CD4-positive, alpha-beta T cell (primary cell): ENCODE results near the gene DNAH1. TPM values are rescaled to one million over a fixed set of nuclear protein-coding genes. Genes with fewer than 3 reads are reported as not detected.

ENCODE experiments used
- ATAC-seq: fragments of 200-7000 bp; cut with Tn5 transposase; one replicate; pipeline ENCODE4 v1.10.0; 2022; ENCODE audit warnings: mild to moderate bottlenecking; ENCODE audit not compliant: poor library complexity
- CTCF ChIA-PET: fragments of 350-600 bp; sonication (Branson Sonifier 250); formaldehyde crosslinking; loops from one replicate; lab custom pipeline; 2021; ENCODE audit warnings: antibody characterized with exemption, inconsistent platforms; lab: Charles Lee
- POLR2A ChIA-PET: fragments of 350-600 bp; sonication (Branson Sonifier 250); formaldehyde crosslinking; loops from one replicate; lab custom pipeline; 2021; ENCODE audit warnings: antibody characterized with exemption, inconsistent platforms; lab: Charles Lee
- DNase-seq, 14 experiments: peaks; one replicate each; pipeline ENCODE4 v3.0.0-alpha.2; 2013 to 2020; ENCODE audit warnings: mixed read lengths in 2 of 14
- H3K27ac ChIP-seq, 2 donors: one replicate each; pipeline versions ENCODE4 v1.5.1 to v1.7.0; 2013; ENCODE audit warnings: low read length in 2 of 2, low read depth in 1 of 2, mild to moderate bottlenecking in 1 of 2
- H3K27me3 ChIP-seq, 2 experiments: 1 replicate in 1 of 2; 2 replicates in 1 of 2; pipeline versions ENCODE4 v1.6.1 to v1.7.0; 2013; ENCODE audit warnings: low read length in 2 of 2, control low read depth in 1 of 2, mild to moderate bottlenecking in 1 of 2, moderate library complexity in 1 of 2; ENCODE audit not compliant: insufficient read depth in 2 of 2, control insufficient read depth in 1 of 2
- H3K36me3 ChIP-seq: one replicate; pipeline ENCODE4 v1.6.1; 2013; ENCODE audit warnings: low read length, control low read depth; ENCODE audit not compliant: insufficient read depth
- H3K4me1 ChIP-seq: one replicate; pipeline ENCODE4 v1.6.1; 2013; ENCODE audit warnings: low read length, control low read depth; ENCODE audit not compliant: insufficient read depth
- H3K4me3 ChIP-seq: one replicate; pipeline ENCODE4 v1.5.1; 2013; ENCODE audit warnings: mild to moderate bottlenecking, low read length, moderate library complexity
- H3K9me3 ChIP-seq, 2 experiments: 1 replicate in 1 of 2; 2 replicates in 1 of 2; pipeline versions ENCODE4 v1.6.1 to v1.7.0; 2013; ENCODE audit warnings: low read length in 2 of 2, mild to moderate bottlenecking in 2 of 2, control low read depth in 1 of 2, moderate library complexity in 1 of 2; ENCODE audit not compliant: control insufficient read depth in 1 of 2, insufficient read depth in 1 of 2
- H3K27ac Mint-ChIP-seq: one replicate; pipeline ENCODE4 v1.8.0; 2020; ENCODE audit warnings: mixed read lengths
- H3K27me3 Mint-ChIP-seq: one replicate; pipeline ENCODE4 v1.8.0; 2021; ENCODE audit warnings: mixed read lengths
- H3K36me3 Mint-ChIP-seq: one replicate; pipeline ENCODE4 v1.8.0; 2021; ENCODE audit warnings: low read depth, mixed read lengths
- H3K4me1 Mint-ChIP-seq: one replicate; pipeline ENCODE4 v1.8.0; 2021; ENCODE audit warnings: low read depth, mixed read lengths
- H3K4me3 Mint-ChIP-seq: one replicate; pipeline ENCODE4 v1.8.0; 2020; ENCODE audit warnings: mild to moderate bottlenecking, mixed read lengths
- H3K9me3 Mint-ChIP-seq: one replicate; pipeline ENCODE4 v1.8.0; 2020; ENCODE audit warnings: mixed read lengths
- CTCF ChIP-seq: fragments of 200-600 bp; IDR thresholded peaks from one replicate; pipeline ENCODE4 v1.8.0; 2022; ENCODE audit warnings: antibody characterized with exemption, mild to moderate bottlenecking
- intact Hi-C, 2 experiments: fragments of 100-400 bp; cut with DNase I in 1 of 2; cut with micrococcal nuclease in 1 of 2; formaldehyde crosslinking; loops; one replicate each; pipeline versions ENCODE4 v1.15.1 to v1.9.0; 2023 to 2025; cut with DNase I, micrococcal nuclease
- total RNA-seq, 174 experiments: library from RNA in 2 of 174; stranded (reverse) in 2 of 174; gene quantifications; one replicate each; pipeline ENCODE4 v1.2.3 and lab custom pipeline; 2021 to 2026

Gene DNAH1
- total RNA-seq, 2 experiments from 2014 or later, result 49.7 to 50.7 TPM

DNA sequence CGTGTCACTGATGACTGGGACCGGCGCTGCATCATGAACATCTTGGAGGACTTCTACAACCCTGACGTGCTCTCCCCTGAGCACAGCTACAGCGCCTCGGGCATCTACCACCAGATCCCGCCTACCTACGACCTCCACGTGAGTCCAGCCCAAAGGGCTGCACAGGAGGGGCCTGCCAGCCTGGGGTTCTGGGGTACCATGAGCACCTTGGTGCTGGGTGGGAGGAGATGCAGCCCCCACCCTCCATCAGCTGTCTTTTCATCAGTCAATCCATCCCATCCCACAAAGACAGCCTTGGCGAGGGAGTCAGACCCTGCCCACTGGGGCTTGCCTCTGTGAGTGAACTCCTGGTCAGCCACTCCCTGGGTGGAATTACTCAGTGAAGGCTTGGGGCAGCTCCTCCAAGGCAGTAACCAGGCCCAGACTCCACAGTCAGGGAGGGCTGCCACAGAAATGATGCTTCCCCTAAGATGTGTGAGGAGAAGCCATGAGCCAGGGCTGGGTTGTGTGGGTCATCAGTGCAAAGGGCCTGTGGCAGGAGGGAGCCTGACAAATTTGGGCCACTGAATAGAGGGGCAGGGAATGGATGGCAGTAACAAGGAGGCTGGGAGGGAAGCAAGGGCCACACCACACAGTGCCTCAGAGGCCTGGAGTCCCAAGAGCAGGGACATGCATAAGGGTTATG lies 80.9 kb downstream of the DNAH1 start:
- H3K4me3 Mint-ChIP-seq, result no peak overlapping the region
- POLR2A ChIA-PET, result no interaction called here

GRCh38 chr3:52397676-52398399 lies 81.7 kb downstream of the DNAH1 start:
- intact Hi-C loops, result no loop called here
- peaks cover 73% of the 10 kb centered on the region for H3K36me3 Mint-ChIP-seq
- no peak overlapping the region for H3K27ac ChIP-seq
- no peaks in the 10 kb centered on the region for H3K9me3 Mint-ChIP-seq
- H3K9me3 ChIP-seq, result no peaks in the 10 kb centered on the region
- H3K27me3 Mint-ChIP-seq, result no peaks in the 10 kb centered on the region
- no peaks in the 10 kb centered on the region for H3K27me3 ChIP-seq
- no peak for ATAC-seq
- peaks cover 49% of the 10 kb centered on the region for H3K36me3 ChIP-seq
- ChIA-PET CTCF (no interaction called here), POLR2A (no interaction called here)
- H3K4me3 ChIP-seq, result no peak overlapping the region
- TF ChIP-seq CTCF, result no peak
- no peak overlapping the region for H3K4me3 Mint-ChIP-seq
- H3K27ac Mint-ChIP-seq, result peak overlapping the region; percentile 33
- H3K4me1 ChIP-seq, result no peaks in the 10 kb centered on the region
- no peak for DNase-seq
- H3K4me1 Mint-ChIP-seq, result no peaks in the 10 kb centered on the region

More for the DNA sequence above, 80.9 kb downstream of the DNAH1 start:
- Histone ChIP-seq H3K4me3 (no peak overlapping the region), H3K4me1 (no peaks in the 10 kb centered on the region), H3K27me3 (no peaks in the 10 kb centered on the region), H3K36me3 (peaks cover 47% of the 10 kb centered on the region), H3K27ac (no peak overlapping the region), H3K9me3 (no peaks in the 10 kb centered on the region)
- TF ChIP-seq CTCF, result no peak
- H3K4me1 Mint-ChIP-seq, result no peaks in the 10 kb centered on the region
- peaks cover 70% of the 10 kb centered on the region for H3K36me3 Mint-ChIP-seq
- DNase-seq, result no peak
- intact Hi-C loops, result no loop called here
- CTCF ChIA-PET, result no interaction called here
- no peak for ATAC-seq
- no peaks in the 10 kb centered on the region for H3K27me3 Mint-ChIP-seq
- H3K9me3 Mint-ChIP-seq, result no peaks in the 10 kb centered on the region
- peak overlapping the region; percentile 33 for H3K27ac Mint-ChIP-seq

GRCh38 chr3:52398670-52399081 lies 82.6 kb downstream of the DNAH1 start:
- ChIA-PET CTCF (no interaction called here), POLR2A (no interaction called here)
- H3K27ac ChIP-seq, result no peak overlapping the region
- no peaks in the 10 kb centered on the region for H3K4me1 ChIP-seq
- Mint-ChIP-seq H3K27ac (no peak overlapping the region), H3K4me3 (no peak overlapping the region), H3K9me3 (no peaks in the 10 kb centered on the region), H3K27me3 (no peaks in the 10 kb centered on the region), H3K36me3 (peaks cover 74% of the 10 kb centered on the region), H3K4me1 (no peaks in the 10 kb centered on the region)
- H3K36me3 ChIP-seq, result peaks cover 49% of the 10 kb centered on the region
- ATAC-seq, result no peak
- H3K4me3 ChIP-seq, result no peak overlapping the region
- H3K9me3 ChIP-seq, result no peaks in the 10 kb centered on the region
- DNase-seq, result no peak
- H3K27me3 ChIP-seq, result no peaks in the 10 kb centered on the region
- no peak for TF ChIP-seq CTCF
- intact Hi-C loops, result no loop called here
